ENCODE data around the gene RNF212B.

DNA sequence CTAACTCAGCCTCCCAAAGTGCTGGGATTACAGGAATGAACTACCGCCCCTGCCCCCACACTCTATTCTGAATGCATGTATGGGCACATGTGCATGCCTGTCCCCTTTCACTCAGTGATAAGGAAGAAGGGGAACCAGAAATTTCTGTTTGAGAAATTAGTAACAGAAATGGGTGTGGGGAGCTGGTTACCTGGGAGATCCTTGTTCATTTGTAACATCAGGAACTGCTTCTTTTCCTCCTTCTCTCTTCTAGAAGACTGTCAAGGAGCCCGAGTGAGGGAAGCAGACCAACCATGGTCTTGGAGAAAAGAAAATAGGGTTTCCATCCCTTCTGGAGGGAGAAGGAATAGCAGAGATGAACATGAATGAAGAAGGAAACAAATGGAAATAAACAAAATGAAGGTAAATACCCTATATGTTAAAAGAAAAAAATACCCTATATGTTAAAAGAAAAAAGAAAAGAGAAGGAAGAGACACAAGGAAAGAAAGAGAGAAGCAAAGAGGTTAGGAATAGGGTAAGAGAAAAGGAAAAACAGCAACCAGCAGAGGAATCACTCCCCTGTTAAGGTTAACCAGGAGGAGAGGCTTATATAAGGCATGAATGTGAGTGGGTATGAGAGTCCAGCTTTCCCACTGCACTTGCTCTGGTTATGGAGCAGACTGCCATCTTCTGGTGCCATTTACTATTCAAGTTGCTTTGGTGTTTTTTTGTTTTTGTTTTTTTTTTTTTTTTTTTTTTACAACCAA, 61.6 kb downstream of the RNF212B start:
- TF ChIP-seq, protein P1, sequence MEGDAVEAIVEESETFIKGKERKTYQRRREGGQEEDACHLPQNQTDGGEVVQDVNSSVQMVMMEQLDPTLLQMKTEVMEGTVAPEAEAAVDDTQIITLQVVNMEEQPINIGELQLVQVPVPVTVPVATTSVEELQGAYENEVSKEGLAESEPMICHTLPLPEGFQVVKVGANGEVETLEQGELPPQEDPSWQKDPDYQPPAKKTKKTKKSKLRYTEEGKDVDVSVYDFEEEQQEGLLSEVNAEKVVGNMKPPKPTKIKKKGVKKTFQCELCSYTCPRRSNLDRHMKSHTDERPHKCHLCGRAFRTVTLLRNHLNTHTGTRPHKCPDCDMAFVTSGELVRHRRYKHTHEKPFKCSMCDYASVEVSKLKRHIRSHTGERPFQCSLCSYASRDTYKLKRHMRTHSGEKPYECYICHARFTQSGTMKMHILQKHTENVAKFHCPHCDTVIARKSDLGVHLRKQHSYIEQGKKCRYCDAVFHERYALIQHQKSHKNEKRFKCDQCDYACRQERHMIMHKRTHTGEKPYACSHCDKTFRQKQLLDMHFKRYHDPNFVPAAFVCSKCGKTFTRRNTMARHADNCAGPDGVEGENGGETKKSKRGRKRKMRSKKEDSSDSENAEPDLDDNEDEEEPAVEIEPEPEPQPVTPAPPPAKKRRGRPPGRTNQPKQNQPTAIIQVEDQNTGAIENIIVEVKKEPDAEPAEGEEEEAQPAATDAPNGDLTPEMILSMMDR (IDR thresholded peaks at IDR 0.05), result peak in 5 of 12 donors; percentile 26 to 49 (median 31)
- TF ChIP-seq POLR2A (IDR thresholded peaks at IDR 0.05), result no peak

Data from heart left ventricle (tissue), 13 donors.